Activated CD4-positive, alpha-beta memory T cell treated with anti-CD3 and anti-CD28 coated beads for 36 hours (primary cell): Measurements from ENCODE around the gene TOP1. TPM values are rescaled to one million over a fixed set of nuclear protein-coding genes. Genes with fewer than 3 reads are reported as not detected.

ENCODE experiments used
- CTCF ChIA-PET: fragments of 350-600 bp; sonication (Branson Sonifier 250); formaldehyde crosslinking; loops from one replicate; lab custom pipeline; 2021; ENCODE audit warnings: antibody characterized with exemption, inconsistent platforms; lab: Charles Lee
- POLR2A ChIA-PET: fragments of 350-600 bp; sonication (Branson Sonifier 250); formaldehyde crosslinking; loops from one replicate; lab custom pipeline; 2021; ENCODE audit warnings: antibody characterized with exemption; lab: Charles Lee
- DNase-seq: peaks from one replicate; pipeline ENCODE4 v3.0.0-alpha.2; 2020
- H3K27ac Mint-ChIP-seq: one replicate; pipeline ENCODE4 v1.8.0; 2021; ENCODE audit warnings: mixed read lengths
- H3K27me3 Mint-ChIP-seq: one replicate; pipeline ENCODE4 v1.8.0; 2021; ENCODE audit warnings: mixed read lengths
- H3K36me3 Mint-ChIP-seq: one replicate; pipeline ENCODE4 v1.8.0; 2021; ENCODE audit warnings: mixed read lengths
- H3K4me1 Mint-ChIP-seq: one replicate; pipeline ENCODE4 v1.8.0; 2021; ENCODE audit warnings: low read depth, mixed read lengths
- H3K4me3 Mint-ChIP-seq: one replicate; pipeline ENCODE4 v1.8.0; 2021; ENCODE audit warnings: mild to moderate bottlenecking, mixed read lengths
- H3K9me3 Mint-ChIP-seq: one replicate; pipeline ENCODE4 v1.8.0; 2021; ENCODE audit warnings: mixed read lengths
- intact Hi-C: fragments of 100-400 bp; cut with micrococcal nuclease; formaldehyde crosslinking; loops from one replicate; pipeline ENCODE4 v1.15.1; 2023
- total RNA-seq, 2 experiments: library from RNA; stranded (reverse); gene quantifications; one replicate each; pipeline ENCODE4 v1.2.3, GENCODE V29; 2021

TOP1 gene
- total RNA-seq, 2 experiments from 2014 or later: 128 TPM

- intact Hi-C loops: no loop called here
- POLR2A ChIA-PET: interaction anchor here (1.1 to 1.5 kb wide), 3 partner anchors 16 to 19 kb away, joined by 3 to 6 read pairs (median 4); no protein-coding TSS in a partner anchor
- H3K4me1 Mint-ChIP-seq: peaks cover 35% of the 10 kb centered on the region
- H3K36me3 Mint-ChIP-seq: peaks cover 22% of the 10 kb centered on the region
- H3K4me3 Mint-ChIP-seq: peak overlapping the region; percentile 84
- no peaks in the 10 kb centered on the region for H3K9me3 Mint-ChIP-seq
- H3K27me3 Mint-ChIP-seq: no peaks in the 10 kb centered on the region
- no peak for DNase-seq
- CTCF ChIA-PET: interaction anchor here (1.2 to 1.4 kb wide), 2 partner anchors 34 to 37 kb away, joined by 4 to 6 read pairs; no protein-coding TSS in a partner anchor
- peak overlapping the region; percentile 87 for H3K27ac Mint-ChIP-seq
Observed at GRCh38 chr20:41027366-41027765, 1.3 kb upstream of the TOP1 start.

- intact Hi-C loops: loop anchor here (1.0 to 2.0 kb wide), 6 partner anchors 19 to 289 kb away; partner anchors contain the start of gene ZHX3
- H3K9me3 Mint-ChIP-seq: no peaks in the 10 kb centered on the region
- CTCF ChIA-PET: interaction anchor here (1.2 to 1.4 kb wide), 2 partner anchors 35 to 37 kb away, joined by 4 to 6 read pairs; no protein-coding TSS in a partner anchor
Observed at GRCh38 chr20:41027872-41028358, 707 bp upstream of the TOP1 start.

GRCh38 chr20:41029150-41029901 is 704 bp downstream of the TOP1 start:
- Mint-ChIP-seq H3K27ac (peak overlapping the region; percentile 89), H3K4me3 (peak overlapping the region; percentile 85), H3K9me3 (no peaks in the 10 kb centered on the region), H3K4me1 (peaks cover 55% of the 10 kb centered on the region), H3K27me3 (no peaks in the 10 kb centered on the region), H3K36me3 (peaks cover 29% of the 10 kb centered on the region)
- intact Hi-C loops: loop anchor here (2.0 kb wide), 3 partner anchors 43 to 287 kb away; partner anchors contain the start of gene ZHX3
- ChIA-PET POLR2A (no interaction called here), CTCF (interaction anchor here (0.8 to 5.1 kb wide), 4 partner anchors 12 to 106 kb away, joined by 3 to 32 read pairs (median 4); no protein-coding TSS in a partner anchor)
- DNase-seq: peak; percentile 46

More at GRCh38 chr20:41027872-41028358, 707 bp upstream of the TOP1 start:
- Mint-ChIP-seq H3K4me1 (peaks cover 40% of the 10 kb centered on the region), H3K27ac (peak overlapping the region; percentile 87), H3K36me3 (peaks cover 26% of the 10 kb centered on the region), H3K27me3 (no peaks in the 10 kb centered on the region), H3K4me3 (peak overlapping the region; percentile 84)
- POLR2A ChIA-PET: interaction anchor here (0.6 to 1.5 kb wide), 5 partner anchors 16 to 116 kb away, joined by 3 to 6 read pairs (median 3); no protein-coding TSS in a partner anchor
- DNase-seq: no peak

GRCh38 chr20:41030061-41030460 is 1.4 kb downstream of the TOP1 start:
- no peak for DNase-seq
- intact Hi-C loops: no loop called here
- ChIA-PET CTCF (interaction anchor here (0.8 to 5.1 kb wide), 4 partner anchors 11 to 105 kb away, joined by 3 to 32 read pairs (median 4); no protein-coding TSS in a partner anchor), POLR2A (no interaction called here)
- H3K27me3 Mint-ChIP-seq: no peaks in the 10 kb centered on the region
- H3K9me3 Mint-ChIP-seq: no peaks in the 10 kb centered on the region
- peak overlapping the region; percentile 85 for H3K4me3 Mint-ChIP-seq
- H3K4me1 Mint-ChIP-seq: peaks cover 62% of the 10 kb centered on the region
- peak overlapping the region; percentile 89 for H3K27ac Mint-ChIP-seq
- H3K36me3 Mint-ChIP-seq: peaks cover 29% of the 10 kb centered on the region

- H3K4me3 Mint-ChIP-seq: peak overlapping the region; percentile 85
- POLR2A ChIA-PET: interaction anchor here (1.3 to 1.6 kb wide), 4 partner anchors 10 to 39 kb away, joined by 3 to 5 read pairs (median 4); no protein-coding TSS in a partner anchor
- H3K27ac Mint-ChIP-seq: no peak overlapping the region
- no peaks in the 10 kb centered on the region for H3K9me3 Mint-ChIP-seq
- intact Hi-C loops: no loop called here
- H3K27me3 Mint-ChIP-seq: no peaks in the 10 kb centered on the region
- peaks cover 35% of the 10 kb centered on the region for H3K36me3 Mint-ChIP-seq
- CTCF ChIA-PET: interaction anchor here (5.1 kb wide), 1 partner anchor 39 kb away, joined by 32 read pairs; no protein-coding TSS in a partner anchor
- H3K4me1 Mint-ChIP-seq: peaks cover 68% of the 10 kb centered on the region
- DNase-seq: no peak
Observed at GRCh38 chr20:41030531-41031242, 2.1 kb downstream of the TOP1 start.

GRCh38 chr20:41031243-41031619 is 2.6 kb downstream of the TOP1 start:
- H3K27me3 Mint-ChIP-seq: no peaks in the 10 kb centered on the region
- CTCF ChIA-PET: interaction anchor here (1.4 to 5.1 kb wide), 2 partner anchors 40 to 64 kb away, joined by 16 to 32 read pairs; no protein-coding TSS in a partner anchor
- intact Hi-C loops: no loop called here
- H3K4me1 Mint-ChIP-seq: peaks cover 72% of the 10 kb centered on the region
- H3K36me3 Mint-ChIP-seq: peaks cover 40% of the 10 kb centered on the region
- POLR2A ChIA-PET: interaction anchor here (1.3 to 1.6 kb wide), 4 partner anchors 10 to 38 kb away, joined by 3 to 5 read pairs (median 4); no protein-coding TSS in a partner anchor
- no peaks in the 10 kb centered on the region for H3K9me3 Mint-ChIP-seq
- DNase-seq: no peak
- H3K4me3 Mint-ChIP-seq: peak overlapping the region; percentile 85
- H3K27ac Mint-ChIP-seq: no peak overlapping the region

GRCh38 chr20:41032271-41032670 is 3.6 kb downstream of the TOP1 start:
- intact Hi-C loops: no loop called here
- Mint-ChIP-seq H3K4me3 (peak overlapping the region; percentile 85), H3K27ac (no peak overlapping the region), H3K4me1 (peaks cover 72% of the 10 kb centered on the region), H3K9me3 (no peaks in the 10 kb centered on the region), H3K27me3 (no peaks in the 10 kb centered on the region), H3K36me3 (peaks cover 44% of the 10 kb centered on the region)
- no peak for DNase-seq
- POLR2A ChIA-PET: interaction anchor here (1.1 to 1.5 kb wide), 3 partner anchors 14 to 37 kb away, joined by 3 to 5 read pairs (median 3); no protein-coding TSS in a partner anchor
- CTCF ChIA-PET: interaction anchor here (1.4 to 5.1 kb wide), 2 partner anchors 41 to 63 kb away, joined by 16 to 32 read pairs; no protein-coding TSS in a partner anchor

GRCh38 chr20:41034239-41034638 is 5.6 kb downstream of the TOP1 start:
- no peak overlapping the region for H3K4me3 Mint-ChIP-seq

GRCh38 chr20:41035207-41035606 is 6.6 kb downstream of the TOP1 start:
- H3K36me3 Mint-ChIP-seq: peaks cover 40% of the 10 kb centered on the region
- intact Hi-C loops: no loop called here
- no peaks in the 10 kb centered on the region for H3K9me3 Mint-ChIP-seq
- H3K4me3 Mint-ChIP-seq: no peak overlapping the region
- no peak overlapping the region for H3K27ac Mint-ChIP-seq
- no peak for DNase-seq
- H3K27me3 Mint-ChIP-seq: no peaks in the 10 kb centered on the region
- ChIA-PET POLR2A (no interaction called here), CTCF (interaction anchor here (0.7 to 1.6 kb wide), 3 partner anchors 11 to 60 kb away, joined by 3 to 4 read pairs (median 3); no protein-coding TSS in a partner anchor)
- H3K4me1 Mint-ChIP-seq: peaks cover 87% of the 10 kb centered on the region

More at GRCh38 chr20:41034239-41034638, 5.6 kb downstream of the TOP1 start:
- CTCF ChIA-PET: interaction anchor here (1.6 to 5.1 kb wide), 2 partner anchors 43 to 61 kb away, joined by 4 to 32 read pairs; no protein-coding TSS in a partner anchor
- intact Hi-C loops: no loop called here
- POLR2A ChIA-PET: no interaction called here
- no peak overlapping the region for H3K27ac Mint-ChIP-seq
- H3K4me1 Mint-ChIP-seq: peaks cover 84% of the 10 kb centered on the region
- H3K27me3 Mint-ChIP-seq: no peaks in the 10 kb centered on the region
- no peak for DNase-seq
- H3K36me3 Mint-ChIP-seq: peaks cover 46% of the 10 kb centered on the region
- no peaks in the 10 kb centered on the region for H3K9me3 Mint-ChIP-seq

- ChIA-PET CTCF (interaction anchor here (0.7 to 2.6 kb wide), 4 partner anchors 9 to 57 kb away, joined by 3 to 15 read pairs (median 5); no protein-coding TSS in a partner anchor), POLR2A (no interaction called here)
- no peaks in the 10 kb centered on the region for H3K27me3 Mint-ChIP-seq
- H3K4me1 Mint-ChIP-seq: peaks cover 85% of the 10 kb centered on the region
- intact Hi-C loops: no loop called here
- H3K36me3 Mint-ChIP-seq: peaks cover 28% of the 10 kb centered on the region
- H3K27ac Mint-ChIP-seq: no peak overlapping the region
- DNase-seq: no peak
- H3K4me3 Mint-ChIP-seq: no peak overlapping the region
- no peaks in the 10 kb centered on the region for H3K9me3 Mint-ChIP-seq
Observed at GRCh38 chr20:41037179-41037578, 8.6 kb downstream of the TOP1 start.
